22Rv1 (cell line): ENCODE data around the gene SLC31A1.

Experiments used
- CTCF ChIP-seq: fragments of 450-650 bp; IDR thresholded peaks from 2 replicates; pipeline ENCODE4 v1.5.1; 2017; ENCODE audit warnings: mild to moderate bottlenecking
- ZFX ChIP-seq: fragments of 450-650 bp; IDR thresholded peaks from 2 replicates; pipeline ENCODE4 v1.6.1; 2017; ENCODE audit warnings: antibody characterized with exemption, borderline replicate concordance

GRCh38 chr9:113298311-113298710, 77.0 kb downstream of the SLC31A1 start:
- TF ChIP-seq CTCF (no peak), ZFX (no peak)
